IMR-90 (cell line): ENCODE data around the gene TMOD2.

Experiments used
- CEBPB ChIP-seq: IDR thresholded peaks from 2 replicates; pipeline ENCODE4 v1.6.1; 2012; ENCODE audit warnings: low read depth, low read length, improper control_type of control experiment
- CHD1 ChIP-seq: IDR thresholded peaks from 2 replicates; pipeline ENCODE4 v1.6.1; 2012; ENCODE audit warnings: low read depth, low read length, improper control_type of control experiment
- CTCF ChIP-seq: conservative IDR thresholded peaks from 2 replicates; pipeline ENCODE4 v1.5.1; 2012; ENCODE audit warnings: mild to moderate bottlenecking, low read depth, low read length, improper control_type of control experiment
- MAZ ChIP-seq: IDR thresholded peaks from 2 replicates; pipeline ENCODE4 v1.6.1; 2012; ENCODE audit warnings: low read depth, mild to moderate bottlenecking, low read length, improper control_type of control experiment, moderate library complexity, borderline replicate concordance
- MXI1 ChIP-seq: IDR thresholded peaks from 2 replicates; pipeline ENCODE4 v1.6.1; 2012; ENCODE audit warnings: low read depth, mild to moderate bottlenecking, low read length, moderate library complexity, borderline replicate concordance
- POLR2A ChIP-seq: IDR thresholded peaks from 2 replicates; pipeline ENCODE4 v1.6.1; 2012; ENCODE audit warnings: mild to moderate bottlenecking, low read depth, low read length
- RAD21 ChIP-seq: IDR thresholded peaks from 2 replicates; pipeline ENCODE4 v1.6.1; 2012; ENCODE audit warnings: low read length, improper control_type of control experiment

DNA sequence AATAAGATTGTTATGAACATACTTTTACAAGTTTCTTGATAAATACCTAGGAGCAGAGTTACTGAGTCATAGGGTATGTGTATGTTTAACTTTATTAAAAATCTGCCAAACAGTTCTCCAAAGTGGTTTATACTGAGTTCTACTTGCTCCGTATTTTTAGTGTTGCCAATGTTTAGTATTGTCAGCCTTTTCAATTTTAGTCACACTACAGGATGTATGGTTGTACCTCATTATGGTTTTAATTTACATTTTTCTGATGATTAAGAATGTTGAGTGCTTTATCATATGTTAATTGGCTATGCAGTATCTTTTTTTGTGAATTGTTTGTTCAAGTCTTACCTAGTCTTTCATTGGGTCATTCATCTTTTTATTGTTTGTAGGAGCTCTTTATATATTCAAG, 82.4 kb downstream of the TMOD2 start:
- no peak for TF ChIP-seq CTCF
- TF ChIP-seq RAD21, result no peak
- TF ChIP-seq POLR2A, result no peak
- no peak for TF ChIP-seq MXI1
- no peak for TF ChIP-seq MAZ
- TF ChIP-seq CEBPB, result no peak
- no peak for TF ChIP-seq CHD1
